HUDEP-2 (cell line): ENCODE measurements around the gene PSD2.
"Not testable (repeated sequence)": the region's sequence is repeated elsewhere in the genome, so short reads cannot be mapped to it uniquely, and the experiment has no call there.

Experiments
- DNase-seq, 76 experiments: peaks; one replicate each; lab custom pipeline; 2025; ENCODE audit not compliant: unreplicated experiment in 76 of 76; lab: John Stamatoyannopoulos, UW

Gene PSD2

DNA sequence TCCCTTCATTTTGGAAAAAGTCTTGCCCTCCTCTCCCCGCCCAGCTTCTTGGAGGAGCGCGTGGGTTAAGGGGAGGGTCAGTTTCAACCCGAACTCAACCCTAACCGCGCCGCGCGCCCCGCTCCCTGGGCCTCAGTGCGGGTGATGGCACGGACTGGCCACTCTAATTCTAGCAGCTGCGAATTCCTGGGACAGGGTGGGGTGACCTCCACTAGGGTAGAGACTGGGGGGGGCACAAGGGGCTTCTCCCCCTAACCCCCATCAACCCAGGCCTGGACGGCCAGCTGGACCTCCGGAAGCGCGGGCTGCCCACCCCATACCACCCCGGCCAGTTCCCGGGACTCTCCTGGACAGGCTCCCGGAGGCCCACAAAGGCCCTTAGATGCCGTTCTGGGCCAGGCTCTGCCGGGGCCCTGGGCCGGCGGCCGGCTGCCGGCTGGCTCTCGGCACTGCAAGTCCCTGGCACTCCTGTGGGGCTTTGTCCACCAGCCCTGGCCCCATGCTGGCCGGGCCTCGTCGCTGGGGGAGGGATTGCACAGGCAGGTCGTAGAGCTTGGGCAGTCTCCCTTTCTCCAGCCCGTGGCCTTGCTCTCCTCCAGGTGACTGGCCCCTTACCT is 7.2 kb upstream of the PSD2 start:
- no peak for DNase-seq

GRCh38 chr5:139789116-139789844 is 6.3 kb upstream of the PSD2 start:
- DNase-seq, result no peak

- no peak for DNase-seq
These were observed 5.8 kb upstream of the PSD2 start for GRCh38 chr5:139789845-139790189.

GRCh38 chr5:139792218-139792617 is 3.4 kb upstream of the PSD2 start:
- no peak for DNase-seq

GRCh38 chr5:139792655-139793054 is 3.0 kb upstream of the PSD2 start:
- not testable (repeated sequence) for DNase-seq

DNA sequence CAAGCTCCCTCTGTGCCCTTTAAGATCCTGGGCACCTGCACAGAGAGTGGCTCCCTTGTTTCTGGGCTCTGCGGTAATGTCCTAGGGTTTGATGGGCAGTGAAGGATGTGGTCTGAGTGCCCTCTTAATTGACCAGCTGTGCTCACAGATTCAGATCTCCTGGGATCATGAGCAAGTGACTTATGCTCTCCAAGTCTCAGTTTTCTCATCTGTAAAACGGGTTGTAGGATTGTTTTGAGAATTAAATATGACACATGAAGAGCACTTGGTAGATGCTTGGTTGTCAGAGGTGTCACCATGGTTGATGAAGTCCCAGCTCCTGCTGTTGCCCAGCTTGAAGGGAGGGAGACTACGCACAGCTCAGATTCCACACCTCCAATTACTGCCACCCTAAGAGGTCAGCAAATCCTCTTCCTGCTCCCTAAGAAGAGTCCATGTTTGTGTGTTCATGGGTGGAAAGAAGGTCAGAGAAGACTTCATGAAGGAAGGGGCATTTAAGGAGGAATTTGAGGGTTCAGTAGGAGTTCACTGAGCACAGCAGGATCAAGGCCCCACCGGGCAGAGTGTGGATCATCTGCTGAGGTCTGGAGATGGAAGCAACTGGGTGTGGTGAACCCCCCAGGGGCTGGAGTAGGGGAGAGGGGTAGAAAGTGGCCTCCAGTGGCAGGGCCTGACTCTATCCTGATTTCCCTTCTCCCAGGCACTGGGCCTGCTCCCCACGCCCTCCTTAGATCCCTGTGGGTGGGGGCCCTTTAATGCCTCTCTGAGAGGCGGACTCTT is 1.4 kb upstream of the PSD2 start:
- no peak for DNase-seq

DNA sequence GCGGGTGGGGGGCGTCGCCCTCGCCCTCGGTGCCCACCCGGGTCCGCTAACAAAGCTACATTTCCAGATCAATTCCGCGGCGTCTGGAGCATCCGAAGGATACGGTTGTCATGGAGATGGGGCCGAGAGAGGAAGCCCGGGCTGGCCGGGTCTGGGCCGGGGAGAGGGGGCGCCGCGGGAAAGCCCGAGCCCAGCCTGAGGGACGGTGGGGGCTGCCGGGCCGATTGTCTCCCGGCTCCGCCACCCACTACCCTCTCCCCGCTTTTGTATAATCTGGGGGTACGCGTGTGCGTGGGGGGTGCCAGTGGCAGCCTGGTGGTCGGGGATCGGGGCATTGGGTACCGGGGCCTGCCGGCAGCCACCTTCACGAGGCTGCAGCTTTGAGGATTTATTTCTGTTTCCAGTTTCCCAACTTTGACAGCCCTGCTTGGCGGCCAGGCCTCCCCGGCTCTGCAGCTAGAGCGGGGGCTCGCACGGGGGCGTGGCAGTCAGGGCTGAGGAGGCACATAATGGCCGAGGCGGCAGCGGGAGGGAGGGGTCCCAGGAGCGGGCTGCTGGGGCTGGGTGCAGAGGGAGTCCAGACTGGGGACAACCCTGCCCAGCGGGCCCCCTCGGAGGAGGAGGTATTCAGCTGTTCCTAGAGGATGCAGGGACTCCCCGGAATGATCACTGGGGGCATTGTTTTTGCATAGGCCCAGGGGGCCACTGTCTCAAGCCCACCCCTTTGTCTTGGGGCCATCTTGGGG is 626 bp downstream of the PSD2 start:
- no peak for DNase-seq

GRCh38 chr5:139797335-139797734 is 1.7 kb downstream of the PSD2 start:
- no peak for DNase-seq

DNA sequence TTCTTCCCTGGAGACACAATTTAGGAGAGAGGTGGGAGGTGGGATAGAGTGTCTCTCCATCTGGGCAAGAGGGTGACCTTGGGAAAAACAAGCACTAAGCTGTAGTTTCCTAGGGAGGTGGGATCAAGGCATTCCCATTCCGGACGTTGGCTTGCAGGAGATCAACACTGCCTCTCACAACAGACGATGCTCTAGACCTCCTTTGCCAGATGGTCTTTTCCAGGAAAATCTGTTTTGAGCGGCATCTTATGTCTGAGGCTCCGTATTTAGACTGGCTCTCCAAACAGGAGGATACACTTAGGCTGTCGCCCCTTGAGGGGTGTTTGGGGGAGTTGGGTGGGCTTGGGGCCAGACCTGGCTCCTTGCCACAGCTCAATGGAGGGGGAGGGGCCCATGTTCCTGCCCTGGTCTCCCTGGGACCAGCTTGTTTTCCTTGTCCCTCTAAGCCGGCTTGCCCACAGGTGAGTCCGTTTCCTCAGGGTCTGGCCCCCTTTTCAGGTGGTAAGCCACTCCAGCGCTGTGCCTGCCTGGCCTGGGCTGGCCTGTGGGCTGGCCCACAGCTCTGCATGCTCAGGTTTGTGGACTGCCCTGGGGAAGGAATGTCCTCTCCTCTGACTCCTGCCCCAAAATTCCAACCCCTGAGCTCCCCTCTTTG is 2.4 kb downstream of the PSD2 start:
- no peak for DNase-seq

DNA sequence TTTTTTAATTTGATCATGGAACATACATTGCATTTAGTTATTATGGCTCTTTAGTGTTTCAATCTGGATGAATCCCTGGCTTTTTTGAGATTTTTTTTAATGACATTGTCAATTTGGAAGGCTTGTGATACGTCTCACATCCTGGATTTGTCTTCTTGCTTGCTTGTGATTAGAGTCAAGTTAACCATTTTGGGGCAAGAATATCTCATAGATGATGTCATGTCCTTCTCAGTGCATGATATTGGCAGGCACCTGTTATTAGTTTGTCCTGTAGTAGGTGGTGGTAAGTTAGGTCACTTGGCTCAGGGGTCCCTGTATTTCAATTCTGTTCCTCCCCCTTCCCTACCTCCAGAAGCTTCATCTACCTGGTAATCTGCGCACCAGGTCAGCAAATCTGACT is 3.3 kb downstream of the PSD2 start:
- DNase-seq, result no peak

DNA sequence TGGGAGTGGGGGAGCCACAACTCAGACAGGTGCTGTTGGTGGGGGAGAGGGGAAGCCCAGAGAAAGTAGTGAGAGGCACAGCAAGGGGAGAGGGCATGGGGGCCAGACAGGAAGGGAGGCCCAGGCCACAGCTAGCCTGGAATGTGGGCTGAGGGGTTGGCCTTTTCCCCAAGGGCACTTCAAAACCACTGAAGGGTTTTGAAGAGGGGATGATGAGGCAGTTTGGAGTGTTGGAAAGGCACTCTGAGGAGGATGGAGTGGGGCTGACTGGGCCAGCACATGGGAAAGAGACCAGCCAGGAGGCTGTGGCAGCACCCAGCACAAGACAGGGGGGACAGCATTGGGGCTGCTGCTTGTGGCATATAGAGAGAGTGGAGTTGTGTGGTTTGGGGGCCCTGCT is 3.8 kb downstream of the PSD2 start:
- no peak for DNase-seq

DNA sequence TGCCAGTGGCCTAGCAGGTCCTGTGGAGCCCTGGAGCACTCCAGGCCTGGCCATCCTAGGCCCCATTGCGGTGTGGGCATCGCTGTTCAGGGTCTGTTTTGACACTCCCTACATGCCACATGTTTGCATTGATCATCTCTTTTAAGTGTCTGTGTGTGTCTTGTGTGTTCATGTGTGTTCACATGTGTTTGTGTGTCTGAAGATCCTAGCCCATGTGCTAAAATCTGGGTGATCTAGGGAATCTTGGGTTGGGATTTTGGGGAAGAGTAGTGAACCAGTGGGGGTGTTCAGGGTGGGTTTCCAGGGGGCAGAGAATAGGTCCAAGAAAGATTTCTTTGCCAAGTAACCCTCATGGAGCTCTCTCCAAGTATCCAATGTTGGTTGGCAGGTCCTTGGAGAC is 8.4 kb downstream of the PSD2 start:
- DNase-seq, result no peak

DNA sequence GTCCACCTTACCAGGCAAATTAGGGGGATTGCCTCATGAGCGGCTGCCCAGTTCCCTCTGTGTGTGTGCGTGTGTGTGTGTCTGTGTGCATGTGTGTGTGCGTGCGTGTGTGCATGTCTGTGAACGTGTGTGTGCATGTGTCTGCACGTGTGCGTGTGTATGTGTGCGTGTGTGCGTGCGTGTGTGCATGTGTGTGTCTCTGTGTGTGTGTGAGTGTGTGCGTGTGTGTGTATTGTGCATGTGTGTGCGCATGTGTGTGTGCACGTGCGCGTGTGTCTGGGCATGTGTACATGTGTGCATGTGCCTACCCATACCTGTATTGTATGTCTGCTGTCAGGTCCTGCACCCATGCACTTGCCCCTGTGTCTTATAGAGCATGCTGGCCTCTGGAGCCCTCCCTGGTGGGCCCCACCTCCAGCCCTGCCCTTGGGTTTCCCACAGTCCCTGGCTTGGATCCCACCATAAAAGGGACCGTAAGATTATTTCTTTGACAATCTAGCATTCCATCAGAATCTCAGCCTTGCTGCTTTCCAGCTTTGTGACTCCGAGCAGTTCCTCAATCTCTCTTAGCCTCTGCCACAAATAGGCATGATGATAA is 9.3 kb downstream of the PSD2 start:
- no peak for DNase-seq

DNA sequence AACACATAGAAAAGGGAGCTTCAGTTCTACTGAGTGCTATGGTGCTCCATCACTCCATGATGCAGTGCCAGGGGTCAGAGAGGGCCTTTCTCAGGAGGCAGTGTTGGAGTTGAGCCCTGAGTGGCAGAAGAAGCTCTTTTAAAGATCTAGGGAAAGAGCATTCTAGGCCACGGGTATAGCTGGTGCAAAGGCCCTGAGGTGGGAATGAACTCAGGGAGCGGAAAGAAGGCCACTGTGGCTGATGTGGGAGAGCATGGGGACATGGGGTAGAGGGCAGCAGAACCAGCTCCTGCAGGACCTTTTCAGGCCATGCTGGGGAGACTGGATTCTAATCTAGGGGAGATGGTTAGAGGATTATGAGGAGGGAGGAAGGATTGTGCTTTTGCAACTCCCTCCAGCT is 9.9 kb downstream of the PSD2 start:
- no peak for DNase-seq

- no peak for DNase-seq
These were observed 10.5 kb downstream of the PSD2 start for GRCh38 chr5:139806111-139806510.

DNA sequence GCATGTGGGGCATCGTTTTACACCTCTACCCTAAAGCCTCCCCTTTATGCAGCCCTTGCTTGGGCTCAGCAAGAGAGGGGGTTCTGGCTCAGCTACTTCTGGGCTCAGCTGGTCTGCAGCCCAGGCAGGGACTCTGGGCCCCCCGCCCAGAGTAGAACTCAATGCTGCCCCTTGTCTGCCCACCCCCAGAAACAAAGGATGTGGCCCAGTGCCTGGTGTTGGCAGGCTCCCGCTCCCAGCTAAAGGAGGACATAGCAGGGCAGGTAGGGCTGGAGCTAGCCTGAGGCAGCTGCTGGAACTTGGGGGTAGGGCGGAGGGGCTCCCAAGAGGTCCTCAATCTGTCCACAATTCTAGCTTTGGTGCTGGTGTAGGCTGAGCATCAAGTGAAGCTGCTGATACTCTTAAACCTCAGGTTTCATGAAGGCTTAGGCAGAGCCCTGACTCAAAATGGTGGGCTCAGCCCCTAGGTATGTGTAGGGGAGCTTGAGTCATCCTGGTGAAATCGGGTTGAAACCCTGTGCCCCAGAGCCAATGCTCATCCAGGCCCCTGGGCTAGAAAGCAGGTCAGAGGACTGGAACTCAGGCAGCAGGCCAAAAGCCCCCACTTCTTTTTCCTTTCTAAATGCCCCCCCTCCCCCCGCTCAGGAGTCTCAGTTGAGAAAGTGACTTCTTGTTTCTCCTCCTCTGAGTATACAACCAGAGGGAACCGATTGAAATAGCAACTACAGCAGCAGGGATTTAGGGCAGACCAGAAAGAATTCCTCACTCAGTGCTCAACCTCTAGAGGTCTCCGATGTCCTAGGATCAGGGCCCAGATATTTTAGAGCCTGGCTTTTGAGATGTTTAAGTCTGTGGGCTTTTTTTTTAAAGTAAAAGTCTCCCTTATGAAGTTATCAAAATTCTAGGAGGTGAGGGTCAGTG is 11.4 kb downstream of the PSD2 start:
- DNase-seq, result no peak

DNA sequence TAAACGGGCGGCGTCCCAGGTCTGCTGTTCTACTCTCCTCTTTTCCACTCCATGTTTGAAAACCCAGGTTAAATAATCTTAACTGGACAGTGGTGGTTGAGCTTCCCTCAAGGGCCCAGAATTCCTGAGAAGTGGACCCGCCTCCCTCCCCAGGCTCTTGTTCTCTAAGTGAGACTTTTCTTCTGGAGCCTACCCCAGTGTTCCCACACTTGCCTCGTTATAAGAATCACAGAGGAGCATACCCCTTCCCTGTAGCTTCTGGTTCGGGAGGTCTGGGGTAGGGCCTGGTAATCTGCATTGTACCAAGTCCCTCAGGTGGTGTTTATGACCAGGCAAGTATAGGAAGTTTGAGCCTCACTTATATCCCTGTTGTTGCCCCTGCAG is 12.0 kb downstream of the PSD2 start:
- no peak for DNase-seq

GRCh38 chr5:139808481-139809330 is 13.1 kb downstream of the PSD2 start:
- peak in 42 of 76 experiments; percentile 3 to 66 (median 22) for DNase-seq
